ENCODE results near the gene NEO1.

GRCh38 chr15:73291441-73291840 lies 239.2 kb downstream of the NEO1 start:
- TF ChIP-seq, protein P1, sequence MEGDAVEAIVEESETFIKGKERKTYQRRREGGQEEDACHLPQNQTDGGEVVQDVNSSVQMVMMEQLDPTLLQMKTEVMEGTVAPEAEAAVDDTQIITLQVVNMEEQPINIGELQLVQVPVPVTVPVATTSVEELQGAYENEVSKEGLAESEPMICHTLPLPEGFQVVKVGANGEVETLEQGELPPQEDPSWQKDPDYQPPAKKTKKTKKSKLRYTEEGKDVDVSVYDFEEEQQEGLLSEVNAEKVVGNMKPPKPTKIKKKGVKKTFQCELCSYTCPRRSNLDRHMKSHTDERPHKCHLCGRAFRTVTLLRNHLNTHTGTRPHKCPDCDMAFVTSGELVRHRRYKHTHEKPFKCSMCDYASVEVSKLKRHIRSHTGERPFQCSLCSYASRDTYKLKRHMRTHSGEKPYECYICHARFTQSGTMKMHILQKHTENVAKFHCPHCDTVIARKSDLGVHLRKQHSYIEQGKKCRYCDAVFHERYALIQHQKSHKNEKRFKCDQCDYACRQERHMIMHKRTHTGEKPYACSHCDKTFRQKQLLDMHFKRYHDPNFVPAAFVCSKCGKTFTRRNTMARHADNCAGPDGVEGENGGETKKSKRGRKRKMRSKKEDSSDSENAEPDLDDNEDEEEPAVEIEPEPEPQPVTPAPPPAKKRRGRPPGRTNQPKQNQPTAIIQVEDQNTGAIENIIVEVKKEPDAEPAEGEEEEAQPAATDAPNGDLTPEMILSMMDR (IDR thresholded peaks at IDR 0.05): no peak
- TF ChIP-seq, protein P2, sequence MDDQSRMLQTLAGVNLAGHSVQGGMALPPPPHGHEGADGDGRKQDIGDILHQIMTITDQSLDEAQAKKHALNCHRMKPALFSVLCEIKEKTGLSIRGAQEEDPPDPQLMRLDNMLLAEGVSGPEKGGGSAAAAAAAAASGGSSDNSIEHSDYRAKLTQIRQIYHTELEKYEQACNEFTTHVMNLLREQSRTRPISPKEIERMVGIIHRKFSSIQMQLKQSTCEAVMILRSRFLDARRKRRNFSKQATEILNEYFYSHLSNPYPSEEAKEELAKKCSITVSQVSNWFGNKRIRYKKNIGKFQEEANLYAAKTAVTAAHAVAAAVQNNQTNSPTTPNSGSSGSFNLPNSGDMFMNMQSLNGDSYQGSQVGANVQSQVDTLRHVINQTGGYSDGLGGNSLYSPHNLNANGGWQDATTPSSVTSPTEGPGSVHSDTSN (IDR thresholded peaks at IDR 0.05): no peak
- no peak for TF ChIP-seq EP300 (IDR thresholded peaks at IDR 0.05)
- TF ChIP-seq CBX8 (IDR thresholded peaks at IDR 0.05): no peak
- TF ChIP-seq RAD21 (conservative IDR thresholded peaks at IDR 0.05 in 1 of 2, IDR thresholded peaks at IDR 0.05 in 1 of 2): no peak
- no peak for TF ChIP-seq POLR2A (IDR thresholded peaks at IDR 0.05; ENCODE audit: low read length)
